HEK293T (cell line): Measurements from ENCODE around the gene HOXA5.

Source experiments
- FOXA1 ChIP-seq: fragments of 450-650 bp; IDR thresholded peaks from 2 replicates; pipeline ENCODE4 v1.6.1; 2016; ENCODE audit warnings: mild to moderate bottlenecking
- FOXK2 ChIP-seq: fragments of 450-650 bp; IDR thresholded peaks from 2 replicates; pipeline ENCODE4 v1.6.1; 2016; ENCODE audit warnings: mild to moderate bottlenecking
- HDGF ChIP-seq: fragments of 450-650 bp; IDR thresholded peaks from 2 replicates; pipeline ENCODE4 v1.6.1; 2017; ENCODE audit warnings: antibody characterized with exemption, borderline replicate concordance
- L3MBTL2 ChIP-seq: fragments of 450-650 bp; conservative IDR thresholded peaks from 2 replicates; pipeline ENCODE4 v1.6.1; 2016; ENCODE audit warnings: mild to moderate bottlenecking
- SP1 ChIP-seq: fragments of 450-650 bp; IDR thresholded peaks from 2 replicates; pipeline ENCODE4 v1.6.1; 2017
- ZNF384 ChIP-seq: fragments of 450-650 bp; IDR thresholded peaks from 2 replicates; pipeline ENCODE4 v1.6.1; 2016

DNA sequence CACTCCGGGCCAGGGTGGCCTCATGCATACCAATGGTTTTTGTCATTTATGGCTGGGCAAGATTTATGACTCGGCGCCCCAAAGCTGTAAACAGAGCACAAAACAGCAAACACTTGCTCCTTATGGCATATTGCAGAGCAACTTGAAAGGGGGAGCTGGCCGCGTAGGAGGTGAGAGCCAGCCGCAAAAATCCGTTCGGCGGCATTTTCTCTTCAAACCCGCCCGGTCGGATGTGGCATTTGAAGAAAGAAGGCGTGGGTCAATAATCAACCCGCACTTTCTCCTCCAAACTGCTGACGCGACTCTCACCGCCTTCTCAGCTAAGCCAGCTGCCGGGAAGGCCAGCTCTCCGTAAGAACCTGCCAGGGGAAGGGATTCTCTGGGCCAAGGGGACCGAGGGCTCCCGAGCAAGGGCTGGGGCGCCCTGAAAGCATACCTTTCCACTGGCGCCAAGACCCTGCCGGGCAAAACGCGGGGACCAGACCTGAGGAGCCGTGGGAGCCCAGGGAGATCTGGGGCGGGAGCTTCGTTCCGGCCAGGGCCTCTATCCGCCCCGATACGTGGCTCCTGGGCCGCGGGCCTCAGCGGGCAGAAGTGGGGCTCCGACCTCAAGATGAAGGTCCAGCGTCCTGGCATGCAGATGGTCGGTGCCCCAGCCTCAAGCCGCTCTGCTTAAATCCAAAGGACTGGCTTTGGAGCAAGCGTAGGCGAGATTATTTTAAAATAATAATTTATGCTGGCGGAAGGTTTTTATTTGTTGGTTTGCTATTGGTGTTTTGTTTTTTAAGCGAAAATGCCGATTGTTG is 28.1 kb downstream of the HOXA5 start:
- TF ChIP-seq SP1 (no peak), HDGF (peak; percentile 70; the same call in 1 of the 2 replicates), ZNF384 (no peak), FOXK2 (no peak), FOXA1 (no peak), L3MBTL2 (no peak)
